CD14-positive monocyte (primary cell): Measurements from ENCODE around the gene SLC25A25. TPM values are rescaled to one million over a fixed set of nuclear protein-coding genes. Genes with fewer than 3 reads are reported as not detected.

Source experiments
- DNase-seq, 3 donors: peaks; one replicate each; pipeline ENCODE4 v3.0.0-alpha.2; 2011 to 2022
- H2AFZ ChIP-seq: 2 replicates; pipeline ENCODE4 v1.6.0; 2012; ENCODE audit warnings: mild to moderate bottlenecking, low read depth, low read length, inconsistent platforms; ENCODE audit not compliant: insufficient read depth, poor library complexity, severe bottlenecking
- H3K27ac ChIP-seq, 2 donors: 1 replicate in 1 of 2; 2 replicates in 1 of 2; pipeline ENCODE4 v1.5.1; 2012 to 2013; ENCODE audit warnings: low read length in 2 of 2, control low read depth in 1 of 2, inconsistent platforms in 1 of 2, low read depth in 1 of 2, mild to moderate bottlenecking in 1 of 2
- H3K27me3 ChIP-seq, 2 donors: one replicate each; pipeline versions ENCODE4 v1.6.0 to v1.6.1; 2011 to 2013; ENCODE audit warnings: low read length in 2 of 2; ENCODE audit not compliant: control insufficient read depth in 2 of 2, insufficient read depth in 2 of 2
- H3K36me3 ChIP-seq, 2 donors: replicated peaks in 1 of 2; 1 replicate in 1 of 2; 2 replicates in 1 of 2; pipeline versions ENCODE4 v1.5.1 to v1.6.1; 2012 to 2013; ENCODE audit warnings: low read length in 2 of 2, control low read depth in 1 of 2, inconsistent platforms in 1 of 2, mild to moderate bottlenecking in 1 of 2; ENCODE audit not compliant: insufficient read depth in 2 of 2, control insufficient read depth in 1 of 2
- H3K4me1 ChIP-seq, 2 donors: 1 replicate in 1 of 2; 2 replicates in 1 of 2; pipeline versions ENCODE4 v1.5.1 to v1.6.1; 2012 to 2013; ENCODE audit warnings: low read length in 2 of 2, control low read depth in 1 of 2, inconsistent platforms in 1 of 2, mild to moderate bottlenecking in 1 of 2, moderate library complexity in 1 of 2; ENCODE audit not compliant: insufficient read depth in 2 of 2, control insufficient read depth in 1 of 2
- H3K4me2 ChIP-seq: replicated peaks from 2 replicates; pipeline ENCODE3; 2012; ENCODE audit warnings: low read length, moderate library complexity, mild to moderate bottlenecking; ENCODE audit not compliant: poor library complexity, severe bottlenecking; ENCODE audit errors: extremely low read depth
- H3K4me3 ChIP-seq, 3 experiments: fragments of 200-600 bp in 1 of 3; sonication (generic) in 1 of 3; replicated peaks in 1 of 3; 1 replicate in 2 of 3; 2 replicates in 1 of 3; pipeline ENCODE4 v1.5.1; 2011 to 2013; ENCODE audit warnings: low read length in 3 of 3, mild to moderate bottlenecking in 3 of 3, control low read depth in 2 of 3, low read depth in 2 of 3, inconsistent platforms in 1 of 3, moderate library complexity in 1 of 3
- H3K79me2 ChIP-seq: 2 replicates; pipeline ENCODE4 v1.6.0; 2012; ENCODE audit warnings: mild to moderate bottlenecking, control low read depth, inconsistent platforms, low read length, moderate library complexity; ENCODE audit not compliant: insufficient read depth
- H3K9ac ChIP-seq: 2 replicates; pipeline ENCODE4 v1.6.0; 2017; ENCODE audit warnings: low read length, mild to moderate bottlenecking; ENCODE audit not compliant: insufficient read depth, poor library complexity, severe bottlenecking
- H3K9me3 ChIP-seq, 2 donors: replicated peaks in 1 of 2; 1 replicate in 1 of 2; 2 replicates in 1 of 2; pipeline versions ENCODE4 v1.5.1 to v1.6.1; 2012 to 2013; ENCODE audit warnings: low read length in 2 of 2, control low read depth in 1 of 2; ENCODE audit not compliant: control insufficient read depth in 1 of 2, insufficient read depth in 1 of 2
- H4K20me1 ChIP-seq: 2 replicates; pipeline ENCODE4 v1.6.0; 2012; ENCODE audit warnings: mild to moderate bottlenecking, low read length, control low read depth, moderate library complexity; ENCODE audit not compliant: insufficient read depth
- H3K27ac Mint-ChIP-seq, 7 donors: one replicate each; pipeline ENCODE4 v1.8.0; 2020; ENCODE audit warnings: mild to moderate bottlenecking in 7 of 7, mixed read lengths in 7 of 7, moderate library complexity in 6 of 7, inconsistent platforms in 2 of 7
- H3K27me3 Mint-ChIP-seq, 3 donors: one replicate each; pipeline ENCODE4 v1.8.0; 2021 to 2022; ENCODE audit warnings: low read depth in 3 of 3, mild to moderate bottlenecking in 3 of 3, mixed read lengths in 3 of 3, moderate library complexity in 3 of 3, inconsistent platforms in 1 of 3
- H3K36me3 Mint-ChIP-seq, 2 donors: one replicate each; pipeline ENCODE4 v1.8.0; 2020; ENCODE audit warnings: mixed read lengths in 2 of 2, inconsistent platforms in 1 of 2, mild to moderate bottlenecking in 1 of 2
- H3K4me1 Mint-ChIP-seq: one replicate; pipeline ENCODE4 v1.8.0; 2020; ENCODE audit warnings: mild to moderate bottlenecking, mixed read lengths
- H3K4me3 Mint-ChIP-seq, 2 donors: one replicate each; pipeline ENCODE4 v1.8.0; 2020; ENCODE audit warnings: mild to moderate bottlenecking in 2 of 2, mixed read lengths in 2 of 2, moderate library complexity in 1 of 2
- H3K9me3 Mint-ChIP-seq, 7 donors: one replicate each; pipeline ENCODE4 v1.8.0; 2020 to 2022; ENCODE audit warnings: mixed read lengths in 7 of 7, mild to moderate bottlenecking in 6 of 7, moderate library complexity in 6 of 7, inconsistent platforms in 2 of 7
- WGBS: methylation state at CpG from one replicate; pipeline ENCODE4 v1.1.5; 2013; ENCODE audit warnings: missing lambda C conversion rate; ENCODE audit not compliant: insufficient coverage; 5-methylcytosine and 5-hydroxymethylcytosine counted together
- intact Hi-C, 2 donors: fragments of 100-400 bp; cut with micrococcal nuclease; formaldehyde crosslinking; loops; one replicate each; pipeline versions ENCODE4 v1.15.0 to v1.15.1; 2023
- polyA plus RNA-seq, 3 donors: library from polyadenylated mRNA; depleted of rRNA in 1 of 3; unstranded in 2 of 3; stranded (reverse) in 1 of 3; fragments of 300-500 nt in 2 of 3; fragments of >200 nt in 1 of 3; fragmentation: Illumina TruSeq in 2 of 3; gene quantifications; 1 replicate in 2 of 3; 2 replicates in 1 of 3; pipeline ENCODE4 v1.2.3, GENCODE V29; 2012 to 2021
- TF ChIP-seq, protein P1 (sequence below): fragments of 200-600 bp; IDR thresholded peaks from one replicate; pipeline ENCODE4 v1.8.0; 2022; ENCODE audit warnings: antibody characterized with exemption, mild to moderate bottlenecking

The SLC25A25 gene
- polyA plus RNA-seq, 3 donors, result 5.1 to 43.3 (median 6.3) TPM

GRCh38 chr9:128117613-128118471 is 49.8 kb downstream of the SLC25A25 start:
- Histone ChIP-seq H3K27me3 (no peaks in the 10 kb centered on the region), H3K4me2 (no peak overlapping the region), H3K27ac (no peak overlapping the region), H3K4me1 (peaks cover 8 to 17% of the 10 kb centered on the region in 2 donors), H3K36me3 (peaks cover 25 to 26% of the 10 kb centered on the region in 2 donors), H3K9me3 (no peaks in the 10 kb centered on the region), H4K20me1 (no peaks in the 10 kb centered on the region), H3K9ac (no peak overlapping the region), H3K4me3 (no peak overlapping the region), H3K79me2 (no peaks in the 10 kb centered on the region), H2AFZ (peak overlapping the region; percentile 49)
- Mint-ChIP-seq H3K9me3 (peaks cover 0 to 2% (median 0%) of the 10 kb centered on the region in 7 donors), H3K27me3 (peaks cover 2 to 6% (median 3%) of the 10 kb centered on the region in 3 donors), H3K4me1 (peaks cover 15% of the 10 kb centered on the region), H3K27ac (peak overlapping the region in 1 of 7 donors; percentile 19), H3K36me3 (peaks cover 29 to 46% of the 10 kb centered on the region in 2 donors), H3K4me3 (no peak overlapping the region)
- peak; percentile 88 to 91 (median 88) for DNase-seq
- TF ChIP-seq, protein P1, sequence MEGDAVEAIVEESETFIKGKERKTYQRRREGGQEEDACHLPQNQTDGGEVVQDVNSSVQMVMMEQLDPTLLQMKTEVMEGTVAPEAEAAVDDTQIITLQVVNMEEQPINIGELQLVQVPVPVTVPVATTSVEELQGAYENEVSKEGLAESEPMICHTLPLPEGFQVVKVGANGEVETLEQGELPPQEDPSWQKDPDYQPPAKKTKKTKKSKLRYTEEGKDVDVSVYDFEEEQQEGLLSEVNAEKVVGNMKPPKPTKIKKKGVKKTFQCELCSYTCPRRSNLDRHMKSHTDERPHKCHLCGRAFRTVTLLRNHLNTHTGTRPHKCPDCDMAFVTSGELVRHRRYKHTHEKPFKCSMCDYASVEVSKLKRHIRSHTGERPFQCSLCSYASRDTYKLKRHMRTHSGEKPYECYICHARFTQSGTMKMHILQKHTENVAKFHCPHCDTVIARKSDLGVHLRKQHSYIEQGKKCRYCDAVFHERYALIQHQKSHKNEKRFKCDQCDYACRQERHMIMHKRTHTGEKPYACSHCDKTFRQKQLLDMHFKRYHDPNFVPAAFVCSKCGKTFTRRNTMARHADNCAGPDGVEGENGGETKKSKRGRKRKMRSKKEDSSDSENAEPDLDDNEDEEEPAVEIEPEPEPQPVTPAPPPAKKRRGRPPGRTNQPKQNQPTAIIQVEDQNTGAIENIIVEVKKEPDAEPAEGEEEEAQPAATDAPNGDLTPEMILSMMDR, result peak; percentile 100
- 20% methylated on average over 27 of the region's 27 CpGs for WGBS
- intact Hi-C loops, result loop anchor here in 1 of 2 donors (5.0 kb wide), 1 partner anchor 176 kb away; no protein-coding TSS in a partner anchor

- H3K4me1 ChIP-seq, result peaks cover 8 to 17% of the 10 kb centered on the region in 2 donors
- Mint-ChIP-seq H3K9me3 (peaks cover 0 to under 1% (median 0%) of the 10 kb centered on the region in 7 donors), H3K27me3 (peaks cover 2 to 6% (median 3%) of the 10 kb centered on the region in 3 donors), H3K36me3 (peaks cover 32 to 50% of the 10 kb centered on the region in 2 donors), H3K4me3 (no peak overlapping the region), H3K4me1 (peaks cover 15% of the 10 kb centered on the region), H3K27ac (no peak overlapping the region)
- H3K27ac ChIP-seq, result no peak overlapping the region
- H3K79me2 ChIP-seq, result no peaks in the 10 kb centered on the region
- intact Hi-C loops, result loop anchor here in 1 of 2 donors (5.0 kb wide), 1 partner anchor 176 kb away; no protein-coding TSS in a partner anchor
- H3K36me3 ChIP-seq, result peaks cover 31 to 32% of the 10 kb centered on the region in 2 donors
- H2AFZ ChIP-seq, result no peak overlapping the region
- H4K20me1 ChIP-seq, result no peaks in the 10 kb centered on the region
- H3K4me2 ChIP-seq, result no peak overlapping the region
- H3K9ac ChIP-seq, result no peak overlapping the region
- 89% methylated on average over 3 of the region's 3 CpGs for WGBS
- H3K27me3 ChIP-seq, result no peaks in the 10 kb centered on the region
- H3K9me3 ChIP-seq, result no peaks in the 10 kb centered on the region
- DNase-seq, result no peak
- TF ChIP-seq, protein P1, result no peak
- H3K4me3 ChIP-seq, result no peak overlapping the region
These were observed 50.4 kb downstream of the SLC25A25 start for GRCh38 chr9:128118472-128118857.
